Esophagus muscularis mucosa (tissue), 4 donors: ENCODE data around the gene SYNGR1. TPM values are rescaled to one million over a fixed set of nuclear protein-coding genes. Genes with fewer than 3 reads are reported as not detected.
A peak's percentile ranks its signal among the peaks of the same experiment; 100 is the strongest.
"Not testable (repeated sequence)": the region's sequence is repeated elsewhere in the genome, so short reads cannot be mapped to it uniquely, and the experiment has no call there.

Source experiments
- DNase-seq: peaks from one replicate; pipeline ENCODE4 v3.0.0-alpha.2; 2017; ENCODE audit errors: extremely low spot score
- H3K27ac ChIP-seq, 4 donors: fragments of 200-600 bp; sonication (generic); replicated peaks in 1 of 4; 1 replicate in 3 of 4; 2 replicates in 1 of 4; pipeline ENCODE4 v1.5.1; 2016 to 2019; ENCODE audit warnings: mild to moderate bottlenecking in 1 of 4
- H3K27me3 ChIP-seq, 4 donors: fragments of 200-600 bp; sonication (generic); one replicate each; pipeline versions ENCODE4 v1.5.1 to v1.6.0; 2016 to 2019
- H3K36me3 ChIP-seq, 4 donors: fragments of 200-600 bp; sonication (generic); one replicate each; pipeline ENCODE4 v1.5.1; 2016 to 2019
- H3K4me1 ChIP-seq, 4 donors: fragments of 200-600 bp; sonication (generic); one replicate each; pipeline ENCODE4 v1.5.1; 2016 to 2019
- H3K4me3 ChIP-seq, 4 donors: fragments of 200-600 bp; sonication (generic); 1 replicate in 2 of 4; 2 replicates in 2 of 4; pipeline ENCODE4 v1.5.1; 2016 to 2019; ENCODE audit warnings: mild to moderate bottlenecking in 4 of 4, moderate library complexity in 1 of 4
- H3K9me3 ChIP-seq, 4 donors: fragments of 200-600 bp; sonication (generic); 1 replicate in 3 of 4; 2 replicates in 1 of 4; pipeline ENCODE4 v1.5.1; 2016 to 2019
- CTCF ChIP-seq, 3 experiments: fragments of 200-600 bp in 2 of 3; fragments of 450-650 bp in 1 of 3; sonication (generic) in 2 of 3; IDR thresholded peaks; one replicate each; pipeline ENCODE4 v1.5.1; 2017 to 2019; ENCODE audit warnings: antibody characterized with exemption in 3 of 3, mild to moderate bottlenecking in 2 of 3, moderate library complexity in 1 of 3
- EP300 ChIP-seq: sonication (generic); formaldehyde crosslinking; IDR thresholded peaks from one replicate; pipeline ENCODE4 v1.6.1; 2017; ENCODE audit warnings: antibody characterized with exemption
- POLR2A ChIP-seq: fragments of 450-650 bp; IDR thresholded peaks from one replicate; pipeline ENCODE4 v1.6.1; 2017; ENCODE audit warnings: antibody characterized with exemption, moderate library complexity, mild to moderate bottlenecking, low read depth
- POLR2AphosphoS5 ChIP-seq, 2 donors: sonication (generic); formaldehyde crosslinking; IDR thresholded peaks; one replicate each; pipeline ENCODE4 v1.6.1; 2017; ENCODE audit warnings: antibody characterized with exemption in 2 of 2
- WGBS: methylation state at CpG from one replicate; pipeline ENCODE4 v1.1.5; 2018; 5-methylcytosine and 5-hydroxymethylcytosine counted together
- intact Hi-C: fragments of 100-400 bp; cut with DNase I; formaldehyde crosslinking; loops from one replicate; pipeline ENCODE4 v1.15.1; 2023
- total RNA-seq, 4 donors: library from RNA; depleted of rRNA; stranded (reverse); fragments of >200 nt; gene quantifications; one replicate each; pipeline versions ENCODE4 v1.1.0 to v1.2.1, GENCODE V29; 2016

The SYNGR1 gene
- total RNA-seq, 4 donors from 2014 or later = 14.4 to 29.4 (median 24.0) TPM

GRCh38 chr22:39408807-39409206, 59.0 kb downstream of the SYNGR1 start:
- no peak overlapping the region for H3K4me3 ChIP-seq
- H3K9me3 ChIP-seq = no peaks in the 10 kb centered on the region
- no peak for DNase-seq
- no peaks in the 10 kb centered on the region for H3K27me3 ChIP-seq
- intact Hi-C loops = loop anchor here (10.0 kb wide), 1 partner anchor 106 kb away; no protein-coding TSS in a partner anchor
- H3K36me3 ChIP-seq = no peaks in the 10 kb centered on the region
- peak overlapping the region in 1 of 4 donors; percentile 20 for H3K27ac ChIP-seq
- WGBS = 73% methylated on average over 1 of the region's 1 CpG
- H3K4me1 ChIP-seq = peaks cover 23 to 58% (median 42%) of the 10 kb centered on the region in 4 donors
- no peak for TF ChIP-seq EP300
- TF ChIP-seq CTCF (IDR thresholded peaks at IDR 0.05) = no peak
- TF ChIP-seq POLR2A = no peak
- TF ChIP-seq POLR2AphosphoS5 (IDR thresholded peaks at IDR 0.05) = no peak

DNA sequence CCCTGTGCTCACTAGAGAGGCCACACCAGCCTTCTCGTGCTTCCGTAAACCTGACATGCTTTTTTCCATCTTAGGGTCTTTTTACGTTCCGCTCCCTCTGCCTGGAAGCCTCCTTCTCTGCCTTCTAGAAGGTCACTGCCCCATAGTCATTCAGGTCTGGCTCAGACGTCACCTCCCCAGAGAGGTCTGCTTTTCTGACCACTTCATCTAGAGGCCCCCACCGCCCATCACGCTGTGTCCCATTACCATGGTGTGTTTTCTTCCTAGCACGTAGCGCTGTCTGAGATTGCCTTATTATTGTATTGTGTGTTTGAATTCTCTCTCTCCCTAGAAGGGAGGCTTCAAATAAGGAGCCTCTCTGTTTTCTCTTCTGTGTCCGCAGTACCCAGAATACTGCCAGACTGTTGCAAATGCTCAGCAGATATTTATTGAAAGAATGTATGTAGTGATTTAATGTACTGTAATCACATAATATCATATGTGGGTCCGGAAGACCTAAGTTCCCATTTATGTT, 59.8 kb downstream of the SYNGR1 start:
- peaks cover 0 to 3% (median under 1%) of the 10 kb centered on the region in 4 donors for H3K36me3 ChIP-seq
- no peaks in the 10 kb centered on the region for H3K9me3 ChIP-seq
- intact Hi-C loops = loop anchor here (10.0 kb wide), 1 partner anchor 105 kb away; no protein-coding TSS in a partner anchor
- H3K27me3 ChIP-seq = no peaks in the 10 kb centered on the region
- peaks cover 27 to 55% (median 40%) of the 10 kb centered on the region in 4 donors for H3K4me1 ChIP-seq
- H3K27ac ChIP-seq = no peak overlapping the region
- no peak for DNase-seq
- TF ChIP-seq CTCF (IDR thresholded peaks at IDR 0.05) (no peak), EP300 (no peak), POLR2A (no peak), POLR2AphosphoS5 (IDR thresholded peaks at IDR 0.05) (no peak)
- 88% methylated on average over 11 of the region's 11 CpGs for WGBS
- no peak overlapping the region for H3K4me3 ChIP-seq

GRCh38 chr22:39410264-39410663, 60.5 kb downstream of the SYNGR1 start:
- DNase-seq = no peak
- Histone ChIP-seq H3K9me3 (no peaks in the 10 kb centered on the region), H3K4me1 (peaks cover 20 to 49% (median 36%) of the 10 kb centered on the region in 4 donors), H3K27ac (no peak overlapping the region), H3K36me3 (peaks cover under 1 to 10% (median 6%) of the 10 kb centered on the region in 4 donors), H3K27me3 (no peaks in the 10 kb centered on the region), H3K4me3 (no peak overlapping the region)
- intact Hi-C loops = no loop called here
- TF ChIP-seq POLR2AphosphoS5 (IDR thresholded peaks at IDR 0.05) (no peak), POLR2A (no peak), EP300 (no peak), CTCF (IDR thresholded peaks at IDR 0.05) (no peak)
- 85% methylated on average over 4 of the region's 4 CpGs for WGBS

GRCh38 chr22:39411828-39412365, 62.1 kb downstream of the SYNGR1 start:
- Histone ChIP-seq H3K36me3 (peaks cover 17 to 26% (median 22%) of the 10 kb centered on the region in 4 donors), H3K4me1 (peaks cover 11 to 39% (median 31%) of the 10 kb centered on the region in 4 donors)
- DNase-seq, H3K9me3 ChIP-seq, H3K27me3 ChIP-seq, H3K27ac ChIP-seq, H3K4me3 ChIP-seq, intact Hi-C loops: not testable (repeated sequence)
- 77% methylated on average over 11 of the region's 11 CpGs for WGBS

GRCh38 chr22:39413204-39413603, 63.4 kb downstream of the SYNGR1 start:
- Histone ChIP-seq H3K36me3 (peaks cover 29 to 39% (median 35%) of the 10 kb centered on the region in 4 donors), H3K4me1 (peaks cover 6 to 34% (median 26%) of the 10 kb centered on the region in 4 donors)
- H3K4me3 ChIP-seq, H3K27ac ChIP-seq, H3K27me3 ChIP-seq, intact Hi-C loops, DNase-seq, H3K9me3 ChIP-seq: not testable (repeated sequence)
- 90% methylated on average over 7 of the region's 7 CpGs for WGBS

DNA sequence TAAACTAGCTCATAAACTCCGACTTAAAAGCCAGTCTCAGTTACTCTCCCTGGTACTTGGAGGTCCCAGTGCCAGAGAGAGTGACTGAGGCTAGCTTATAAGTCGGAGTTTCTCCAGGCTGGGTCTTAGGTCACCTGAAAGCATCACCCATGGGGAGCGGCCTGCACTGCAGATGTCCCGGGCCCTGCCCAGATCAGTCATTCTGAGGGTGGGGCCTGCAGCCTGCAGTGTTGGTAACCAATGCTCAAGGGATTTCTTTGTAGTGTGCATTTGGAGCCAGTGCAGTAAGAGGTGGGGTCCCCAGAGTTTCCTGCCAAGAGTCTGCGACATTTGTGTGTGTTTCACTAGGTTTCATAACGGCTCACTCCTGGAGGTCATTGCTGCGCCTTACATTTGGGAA, 64.6 kb downstream of the SYNGR1 start:
- intact Hi-C loops = no loop called here
- DNase-seq = no peak
- H3K36me3 ChIP-seq = peaks cover 39 to 51% (median 47%) of the 10 kb centered on the region in 4 donors
- no peak for TF ChIP-seq POLR2AphosphoS5 (IDR thresholded peaks at IDR 0.05)
- TF ChIP-seq CTCF (IDR thresholded peaks at IDR 0.05) = no peak
- TF ChIP-seq EP300 = no peak
- no peak for TF ChIP-seq POLR2A
- WGBS = 84% methylated on average over 7 of the region's 7 CpGs
- no peak overlapping the region for H3K4me3 ChIP-seq
- no peak overlapping the region for H3K27ac ChIP-seq
- no peaks in the 10 kb centered on the region for H3K9me3 ChIP-seq
- no peaks in the 10 kb centered on the region for H3K27me3 ChIP-seq
- peaks cover 0 to 25% (median 20%) of the 10 kb centered on the region in 4 donors for H3K4me1 ChIP-seq
